ENCODE measurements around the gene EIF3A. TPM values are rescaled to one million over a fixed set of nuclear protein-coding genes. Genes with fewer than 3 reads are reported as not detected.
A peak's percentile ranks its signal among the peaks of the same experiment; 100 is the strongest.
"Not testable (repeated sequence)": the region's sequence is repeated elsewhere in the genome, so short reads cannot be mapped to it uniquely, and the experiment has no call there.

EIF3A gene
- total RNA-seq, 1 donor from 2014 or later, result 69.6 TPM

GRCh38 chr10:119049777-119050176 is 30.8 kb downstream of the EIF3A start:
- DNase-seq (ENCODE audit: low read depth in 2 of 2), result no peak

- no peak for DNase-seq (ENCODE audit: low read depth in 2 of 2)
Observed at GRCh38 chr10:119049361-119049760, 31.3 kb downstream of the EIF3A start.

- DNase-seq (ENCODE audit: low read depth in 2 of 2), result no peak
Observed at GRCh38 chr10:119045561-119045960, 35.1 kb downstream of the EIF3A start.

- DNase-seq (ENCODE audit: low read depth in 2 of 2), result no peak
Observed at GRCh38 chr10:119042169-119042568, 38.4 kb downstream of the EIF3A start.

GRCh38 chr10:119041326-119041725 is 39.3 kb downstream of the EIF3A start:
- DNase-seq (ENCODE audit: low read depth in 2 of 2), result no peak

- DNase-seq (ENCODE audit: low read depth in 2 of 2), result no peak
Observed at GRCh38 chr10:119039161-119039560, 41.5 kb downstream of the EIF3A start.

- no peak for DNase-seq (ENCODE audit: low read depth in 2 of 2)
Observed at GRCh38 chr10:119031496-119032059, 49.0 kb downstream of the EIF3A start.

- DNase-seq (ENCODE audit: low read depth in 2 of 2), result peak; percentile 18 to 55
Observed at GRCh38 chr10:119030421-119031250, 50.0 kb downstream of the EIF3A start.

- no peak for DNase-seq (ENCODE audit: low read depth in 2 of 2)
Observed at GRCh38 chr10:119029613-119030420, 50.8 kb downstream of the EIF3A start, which contains the start of gene NANOS1. TSS of gene NANOS1 (plus strand) at chr10:119029714. CDS start at chr10:119029802, 88 bp downstream.

- peak; percentile 80 to 93 for DNase-seq (ENCODE audit: low read depth in 2 of 2)
Observed at GRCh38 chr10:119028900-119029612, 51.6 kb downstream of the EIF3A start.

- not testable (repeated sequence) for DNase-seq (ENCODE audit: low read depth in 2 of 2)
Observed at GRCh38 chr10:119028445-119028899, 52.1 kb downstream of the EIF3A start.

GRCh38 chr10:119026301-119027110 is 54.1 kb downstream of the EIF3A start:
- peak in 1 of 2 donors; percentile 18 for DNase-seq (ENCODE audit: low read depth in 2 of 2)

- peak in 1 of 2 donors; percentile 9 for DNase-seq (ENCODE audit: low read depth in 2 of 2)
Observed at GRCh38 chr10:119025776-119026175, 54.8 kb downstream of the EIF3A start.

- DNase-seq (ENCODE audit: low read depth in 2 of 2), result peak in 1 of 2 donors; percentile 40
Observed at GRCh38 chr10:119025336-119025735, 55.3 kb downstream of the EIF3A start.

- DNase-seq (ENCODE audit: low read depth in 2 of 2), result no peak
Observed at GRCh38 chr10:119024882-119025281, 55.7 kb downstream of the EIF3A start.

- no peak for DNase-seq (ENCODE audit: low read depth in 2 of 2)
Observed at GRCh38 chr10:119023553-119023868, 57.1 kb downstream of the EIF3A start.

GRCh38 chr10:119022846-119023552 is 57.6 kb downstream of the EIF3A start:
- DNase-seq (ENCODE audit: low read depth in 2 of 2), result no peak

- no peak for DNase-seq (ENCODE audit: low read depth in 2 of 2)
Observed at GRCh38 chr10:119020627-119020946, 60.0 kb downstream of the EIF3A start.

- DNase-seq (ENCODE audit: low read depth in 2 of 2), result no peak
Observed at GRCh38 chr10:119007211-119007574, 73.4 kb downstream of the EIF3A start.

All from dermis microvascular lymphatic vessel endothelial cell (primary cell).